ENCODE measurements around the gene ZNF385C. TPM values are rescaled to one million over a fixed set of nuclear protein-coding genes. Genes with fewer than 3 reads are reported as not detected.

ZNF385C gene
- total and polyA plus RNA-seq, 2 of the 13 experiments (the other 11 are each of a cell fraction or from before 2014, with no cell fraction given) = 2.3 to 6.1 TPM

DNA sequence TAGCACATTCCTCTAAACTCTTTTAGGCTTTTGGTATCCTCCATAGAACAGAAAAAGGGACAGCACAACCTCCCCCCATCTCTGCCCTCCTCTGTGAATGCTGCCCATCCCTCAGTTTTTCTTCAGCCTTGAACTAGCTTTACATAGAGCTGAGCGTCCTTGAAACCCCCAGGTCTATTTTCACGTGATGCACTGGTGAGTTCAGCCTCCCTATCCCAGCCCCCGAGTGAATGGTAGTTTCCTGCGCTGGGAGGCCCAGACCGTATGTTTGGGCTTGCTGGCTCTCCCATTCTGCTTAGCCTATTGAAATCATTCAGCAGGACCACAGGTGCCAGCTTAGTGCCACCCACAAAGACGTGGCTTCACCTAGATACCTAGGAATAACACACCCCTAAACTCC, 22.5 kb downstream of the ZNF385C start (continued):
- TF ChIP-seq, protein P1, sequence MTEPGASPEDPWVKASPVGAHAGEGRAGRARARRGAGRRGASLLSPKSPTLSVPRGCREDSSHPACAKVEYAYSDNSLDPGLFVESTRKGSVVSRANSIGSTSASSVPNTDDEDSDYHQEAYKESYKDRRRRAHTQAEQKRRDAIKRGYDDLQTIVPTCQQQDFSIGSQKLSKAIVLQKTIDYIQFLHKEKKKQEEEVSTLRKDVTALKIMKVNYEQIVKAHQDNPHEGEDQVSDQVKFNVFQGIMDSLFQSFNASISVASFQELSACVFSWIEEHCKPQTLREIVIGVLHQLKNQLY (CRISPR knock-in tag; IDR thresholded peaks at IDR 0.05) = peak; percentile 67; the same call in 1 of the 2 replicates
- TF ChIP-seq NCOA2 (CRISPR knock-in tag; IDR thresholded peaks at IDR 0.05) (peak; percentile 48; the same call in 1 of the 2 replicates), SAP130 (CRISPR knock-in tag; IDR thresholded peaks at IDR 0.05; ENCODE audit: low read depth) (peak; percentile 25; the same call in 1 of the 2 replicates), ZFX (CRISPR knock-in tag; IDR thresholded peaks at IDR 0.05; ENCODE audit: low read depth) (peak; percentile 44; the same call in 1 of the 2 replicates), ZNF788 (CRISPR knock-in tag; IDR thresholded peaks at IDR 0.05; ENCODE audit: borderline replicate concordance) (peak; percentile 24; the same call in 1 of the 2 replicates), FOXA3 (CRISPR knock-in tag; IDR thresholded peaks at IDR 0.05) (0 out of 2 replicates have a peak, but pooled peaks have one; percentile 5), KLF12 (CRISPR knock-in tag; IDR thresholded peaks at IDR 0.05; ENCODE audit: borderline replicate concordance) (no peak), PITX1 (CRISPR knock-in tag; IDR thresholded peaks at IDR 0.05) (peak; percentile 31; the same call in 1 of the 2 replicates), GATAD1 (CRISPR knock-in tag; IDR thresholded peaks at IDR 0.05) (0 out of 2 replicates have a peak, but pooled peaks have one; percentile 8), NFKB2 (CRISPR knock-in tag; IDR thresholded peaks at IDR 0.05; ENCODE audit: borderline replicate concordance) (no peak), ZNF652 (CRISPR knock-in tag; IDR thresholded peaks at IDR 0.05; ENCODE audit: borderline replicate concordance, low read depth) (no peak), ZNF781 (CRISPR knock-in tag; IDR thresholded peaks at IDR 0.05; ENCODE audit: borderline replicate concordance, not compliant biosample characterization) (peak; percentile 62), ZNF816 (CRISPR knock-in tag; IDR thresholded peaks at IDR 0.05; ENCODE audit: borderline replicate concordance) (peak; percentile 40; the same call in 1 of the 2 replicates), ZNF546 (CRISPR knock-in tag; conservative IDR thresholded peaks at IDR 0.05) (no peak), AHR (CRISPR knock-in tag; IDR thresholded peaks at IDR 0.05) (no peak), ZNF777 (CRISPR knock-in tag; IDR thresholded peaks at IDR 0.05) (peak; percentile 32; the same call in 1 of the 2 replicates)
- TF ChIP-seq, protein P2, sequence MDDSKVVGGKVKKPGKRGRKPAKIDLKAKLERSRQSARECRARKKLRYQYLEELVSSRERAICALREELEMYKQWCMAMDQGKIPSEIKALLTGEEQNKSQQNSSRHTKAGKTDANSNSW (CRISPR knock-in tag; IDR thresholded peaks at IDR 0.05; ENCODE audit: borderline replicate concordance) = no peak
- TF ChIP-seq, protein P3, sequence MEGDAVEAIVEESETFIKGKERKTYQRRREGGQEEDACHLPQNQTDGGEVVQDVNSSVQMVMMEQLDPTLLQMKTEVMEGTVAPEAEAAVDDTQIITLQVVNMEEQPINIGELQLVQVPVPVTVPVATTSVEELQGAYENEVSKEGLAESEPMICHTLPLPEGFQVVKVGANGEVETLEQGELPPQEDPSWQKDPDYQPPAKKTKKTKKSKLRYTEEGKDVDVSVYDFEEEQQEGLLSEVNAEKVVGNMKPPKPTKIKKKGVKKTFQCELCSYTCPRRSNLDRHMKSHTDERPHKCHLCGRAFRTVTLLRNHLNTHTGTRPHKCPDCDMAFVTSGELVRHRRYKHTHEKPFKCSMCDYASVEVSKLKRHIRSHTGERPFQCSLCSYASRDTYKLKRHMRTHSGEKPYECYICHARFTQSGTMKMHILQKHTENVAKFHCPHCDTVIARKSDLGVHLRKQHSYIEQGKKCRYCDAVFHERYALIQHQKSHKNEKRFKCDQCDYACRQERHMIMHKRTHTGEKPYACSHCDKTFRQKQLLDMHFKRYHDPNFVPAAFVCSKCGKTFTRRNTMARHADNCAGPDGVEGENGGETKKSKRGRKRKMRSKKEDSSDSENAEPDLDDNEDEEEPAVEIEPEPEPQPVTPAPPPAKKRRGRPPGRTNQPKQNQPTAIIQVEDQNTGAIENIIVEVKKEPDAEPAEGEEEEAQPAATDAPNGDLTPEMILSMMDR (CRISPR knock-in tag; IDR thresholded peaks at IDR 0.05) = 0 out of 2 replicates have a peak, but pooled peaks have one; percentile 8
- TF ChIP-seq, protein P4, sequence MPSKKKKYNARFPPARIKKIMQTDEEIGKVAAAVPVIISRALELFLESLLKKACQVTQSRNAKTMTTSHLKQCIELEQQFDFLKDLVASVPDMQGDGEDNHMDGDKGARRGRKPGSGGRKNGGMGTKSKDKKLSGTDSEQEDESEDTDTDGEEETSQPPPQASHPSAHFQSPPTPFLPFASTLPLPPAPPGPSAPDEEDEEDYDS (CRISPR knock-in tag; IDR thresholded peaks at IDR 0.05) = no peak
- TF ChIP-seq, protein P5, sequence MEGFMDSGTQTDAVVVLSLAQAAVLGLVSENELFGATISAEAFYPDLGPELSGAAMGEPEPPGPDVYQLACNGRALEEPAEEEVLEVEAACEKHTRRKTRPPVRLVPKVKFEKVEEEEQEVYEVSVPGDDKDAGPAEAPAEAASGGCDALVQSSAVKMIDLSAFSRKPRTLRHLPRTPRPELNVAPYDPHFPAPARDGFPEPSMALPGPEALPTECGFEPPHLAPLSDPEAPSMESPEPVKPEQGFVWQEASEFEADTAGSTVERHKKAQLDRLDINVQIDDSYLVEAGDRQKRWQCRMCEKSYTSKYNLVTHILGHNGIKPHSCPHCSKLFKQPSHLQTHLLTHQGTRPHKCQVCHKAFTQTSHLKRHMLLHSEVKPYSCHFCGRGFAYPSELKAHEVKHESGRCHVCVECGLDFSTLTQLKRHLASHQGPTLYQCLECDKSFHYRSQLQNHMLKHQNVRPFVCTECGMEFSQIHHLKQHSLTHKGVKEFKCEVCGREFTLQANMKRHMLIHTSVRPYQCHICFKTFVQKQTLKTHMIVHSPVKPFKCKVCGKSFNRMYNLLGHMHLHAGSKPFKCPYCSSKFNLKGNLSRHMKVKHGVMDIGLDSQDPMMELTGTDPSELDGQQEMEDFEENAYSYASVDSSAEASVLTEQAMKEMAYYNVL (CRISPR knock-in tag; IDR thresholded peaks at IDR 0.05; ENCODE audit: borderline replicate concordance) = peak; percentile 72; the same call in 1 of the 2 replicates
- TF ChIP-seq, protein P6, sequence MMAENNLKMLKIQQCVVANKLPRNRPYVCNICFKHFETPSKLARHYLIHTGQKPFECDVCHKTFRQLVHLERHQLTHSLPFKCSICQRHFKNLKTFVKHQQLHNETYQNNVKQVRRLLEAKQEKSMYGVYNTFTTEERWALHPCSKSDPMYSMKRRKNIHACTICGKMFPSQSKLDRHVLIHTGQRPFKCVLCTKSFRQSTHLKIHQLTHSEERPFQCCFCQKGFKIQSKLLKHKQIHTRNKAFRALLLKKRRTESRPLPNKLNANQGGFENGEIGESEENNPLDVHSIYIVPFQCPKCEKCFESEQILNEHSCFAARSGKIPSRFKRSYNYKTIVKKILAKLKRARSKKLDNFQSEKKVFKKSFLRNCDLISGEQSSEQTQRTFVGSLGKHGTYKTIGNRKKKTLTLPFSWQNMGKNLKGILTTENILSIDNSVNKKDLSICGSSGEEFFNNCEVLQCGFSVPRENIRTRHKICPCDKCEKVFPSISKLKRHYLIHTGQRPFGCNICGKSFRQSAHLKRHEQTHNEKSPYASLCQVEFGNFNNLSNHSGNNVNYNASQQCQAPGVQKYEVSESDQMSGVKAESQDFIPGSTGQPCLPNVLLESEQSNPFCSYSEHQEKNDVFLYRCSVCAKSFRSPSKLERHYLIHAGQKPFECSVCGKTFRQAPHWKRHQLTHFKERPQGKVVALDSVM (CRISPR knock-in tag; IDR thresholded peaks at IDR 0.05) = peak; percentile 72
- TF ChIP-seq, protein P7, sequence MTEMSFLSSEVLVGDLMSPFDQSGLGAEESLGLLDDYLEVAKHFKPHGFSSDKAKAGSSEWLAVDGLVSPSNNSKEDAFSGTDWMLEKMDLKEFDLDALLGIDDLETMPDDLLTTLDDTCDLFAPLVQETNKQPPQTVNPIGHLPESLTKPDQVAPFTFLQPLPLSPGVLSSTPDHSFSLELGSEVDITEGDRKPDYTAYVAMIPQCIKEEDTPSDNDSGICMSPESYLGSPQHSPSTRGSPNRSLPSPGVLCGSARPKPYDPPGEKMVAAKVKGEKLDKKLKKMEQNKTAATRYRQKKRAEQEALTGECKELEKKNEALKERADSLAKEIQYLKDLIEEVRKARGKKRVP (CRISPR knock-in tag; IDR thresholded peaks at IDR 0.05) = no peak
